Panc1 (cell line): ENCODE data around the gene LAMP1.
"Not testable (repeated sequence)": the region's sequence is repeated elsewhere in the genome, so short reads cannot be mapped to it uniquely, and the experiment has no call there.

Experiments used
- CTCF ChIP-seq: fragments of 450-650 bp; IDR thresholded peaks from 2 replicates; pipeline ENCODE4 v1.5.1; 2017; ENCODE audit warnings: mild to moderate bottlenecking
- POLR2AphosphoS5 ChIP-seq: IDR thresholded peaks from 2 replicates; pipeline ENCODE4 v1.6.1; 2012; ENCODE audit warnings: mild to moderate bottlenecking, low read depth, low read length, moderate library complexity
- REST ChIP-seq, 2 experiments: IDR thresholded peaks; 2 replicates each; pipeline ENCODE4 v1.6.1; 2011 to 2012; ENCODE audit warnings: low read depth in 2 of 2, control low read depth in 1 of 2, low read length in 1 of 2, mild to moderate bottlenecking in 1 of 2, moderate library complexity in 1 of 2; ENCODE audit not compliant: insufficient read depth in 1 of 2
- TCF7L2 ChIP-seq: IDR thresholded peaks from 2 replicates; pipeline ENCODE4 v1.6.1; 2011; ENCODE audit warnings: mild to moderate bottlenecking, low read depth, low read length, inconsistent platforms

GRCh38 chr13:113347736-113348225 is 50.7 kb downstream of the LAMP1 start:
- not testable (repeated sequence) for TF ChIP-seq CTCF; POLR2AphosphoS5; REST (IDR thresholded peaks at IDR 0.05; ENCODE audit: insufficient read depth in 1 of 2, low read depth in 2 of 2, low read length in 1 of 2); TCF7L2
